T-cell (primary cell): Measurements from ENCODE around the gene DTNB. TPM values are rescaled to one million over a fixed set of nuclear protein-coding genes. Genes with fewer than 3 reads are reported as not detected.

Experiments
- ATAC-seq, 4 experiments: fragments of 200-7000 bp in 3 of 4; fragments of 150-1000 bp in 1 of 4; cut with Tn5 transposase; replicated peaks in 1 of 4; 1 replicate in 3 of 4; 2 replicates in 1 of 4; pipeline ENCODE4 v1.10.0; 2021; ENCODE audit warnings: moderate library complexity in 3 of 4, mild to moderate bottlenecking in 2 of 4, moderate number of reproducible peaks in 1 of 4
- CTCF ChIA-PET, 2 donors: fragments of 300-600 bp; sonication (Branson Sonifier 250); formaldehyde crosslinking; loops; one replicate each; lab custom pipeline; 2022; ENCODE audit warnings: antibody characterized with exemption in 2 of 2; lab: Charles Lee
- POLR2A ChIA-PET, 2 donors: fragments of 300-600 bp; sonication (Branson Sonifier 250); formaldehyde crosslinking; loops; one replicate each; lab custom pipeline; 2022; ENCODE audit warnings: antibody characterized with exemption in 2 of 2; lab: Charles Lee
- DNase-seq, 35 experiments: peaks; one replicate each; pipeline versions ENCODE4 v3.0.0 to v3.0.0-alpha.2; 2013 to 2023
- H3K27ac ChIP-seq: one replicate; pipeline ENCODE4 v1.5.1; 2013; ENCODE audit warnings: low read length
- H3K27me3 ChIP-seq, 2 experiments: replicated peaks in 1 of 2; 1 replicate in 1 of 2; 2 replicates in 1 of 2; pipeline versions ENCODE4 v1.6.1 to v1.7.0; 2013; ENCODE audit warnings: low read length in 1 of 2, mixed read lengths in 1 of 2; ENCODE audit not compliant: control insufficient read depth in 2 of 2, insufficient read depth in 2 of 2; ENCODE audit errors: extremely low read depth in 1 of 2
- H3K36me3 ChIP-seq, 2 donors: 1 replicate in 1 of 2; 2 replicates in 1 of 2; pipeline versions ENCODE4 v1.6.1 to v1.7.0; 2013; ENCODE audit warnings: low read length in 1 of 2; ENCODE audit not compliant: control insufficient read depth in 2 of 2, insufficient read depth in 1 of 2; ENCODE audit errors: extremely low read depth in 1 of 2
- H3K4me1 ChIP-seq, 2 experiments: 1 replicate in 1 of 2; 2 replicates in 1 of 2; pipeline versions ENCODE4 v1.6.1 to v1.7.0; 2013; ENCODE audit warnings: low read length in 2 of 2, mixed read lengths in 1 of 2; ENCODE audit not compliant: insufficient read depth in 2 of 2, control insufficient read depth in 1 of 2; ENCODE audit errors: extremely low read depth in 1 of 2
- H3K4me3 ChIP-seq, 2 donors: 1 replicate in 1 of 2; 2 replicates in 1 of 2; pipeline versions ENCODE4 v1.5.1 to v1.7.0; 2013; ENCODE audit warnings: mild to moderate bottlenecking in 2 of 2, low read length in 1 of 2, moderate library complexity in 1 of 2; ENCODE audit not compliant: control insufficient read depth in 1 of 2; ENCODE audit errors: extremely low read depth in 1 of 2
- H3K9me3 ChIP-seq: 2 replicates; pipeline ENCODE4 v1.7.0; 2013
- H3K27ac Mint-ChIP-seq, 2 donors: one replicate each; pipeline ENCODE4 v1.8.0; 2020 to 2021; ENCODE audit warnings: mild to moderate bottlenecking in 2 of 2, mixed read lengths in 2 of 2
- H3K27me3 Mint-ChIP-seq, 2 donors: one replicate each; pipeline ENCODE4 v1.8.0; 2021 to 2022; ENCODE audit warnings: mixed read lengths in 2 of 2
- H3K36me3 Mint-ChIP-seq: one replicate; pipeline ENCODE4 v1.8.0; 2021; ENCODE audit warnings: mixed read lengths
- H3K4me1 Mint-ChIP-seq, 3 donors: one replicate each; pipeline ENCODE4 v1.8.0; 2020 to 2022; ENCODE audit warnings: mixed read lengths in 3 of 3, mild to moderate bottlenecking in 1 of 3
- H3K4me3 Mint-ChIP-seq, 3 donors: one replicate each; pipeline ENCODE4 v1.8.0; 2020 to 2022; ENCODE audit warnings: mild to moderate bottlenecking in 3 of 3, mixed read lengths in 3 of 3, moderate library complexity in 3 of 3
- H3K9me3 Mint-ChIP-seq, 3 donors: one replicate each; pipeline ENCODE4 v1.8.0; 2020 to 2022; ENCODE audit warnings: mixed read lengths in 3 of 3
- WGBS: methylation state at CpG from one replicate; pipeline ENCODE4 v1.1.5; 2013; ENCODE audit warnings: missing lambda C conversion rate; ENCODE audit not compliant: insufficient coverage; 5-methylcytosine and 5-hydroxymethylcytosine counted together
- total RNA-seq, 35 experiments: library from RNA in 6 of 35; stranded (reverse) in 6 of 35; fragments of 120-200 nt in 1 of 35; gene quantifications; one replicate each; pipeline versions ENCODE4 v1.2.1 to v1.2.4 and lab custom pipeline; 2013 to 2026

The DTNB gene
- total RNA-seq, 5 donors from 2014 or later (not counting 1 experiment from before 2014, with no cell fraction given) = 33.4 to 45.7 (median 39.6) TPM

DNA sequence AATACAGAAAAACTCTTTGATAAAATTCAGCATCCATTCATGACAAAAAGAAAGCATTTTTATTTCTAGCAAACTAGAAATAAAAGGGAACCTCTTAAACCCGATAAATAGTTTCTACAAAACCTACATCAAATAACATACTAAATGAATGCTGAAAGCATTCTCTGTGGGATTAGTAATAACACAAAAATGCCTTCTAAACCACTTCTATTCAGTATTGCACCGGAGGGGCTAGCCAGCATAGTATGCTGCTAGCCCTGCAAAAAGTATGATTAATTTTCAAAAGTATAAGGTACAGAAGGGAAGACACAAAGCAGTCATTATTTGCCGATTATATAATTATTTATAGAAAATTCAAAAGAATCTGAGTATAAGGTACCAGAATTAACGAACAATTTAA, 145.2 kb downstream of the DTNB start:
- H3K27me3 ChIP-seq = no peaks in the 10 kb centered on the region
- H3K4me1 ChIP-seq = no peaks in the 10 kb centered on the region
- no peak overlapping the region for H3K27ac ChIP-seq
- no CpG with 5 or more reads among the region's 4 CpGs for WGBS
- H3K27ac Mint-ChIP-seq = no peak overlapping the region
- ATAC-seq (no peak), DNase-seq (no peak)
- peaks cover 13% of the 10 kb centered on the region for H3K36me3 Mint-ChIP-seq
- no peaks in the 10 kb centered on the region for H3K9me3 ChIP-seq
- H3K4me1 Mint-ChIP-seq = peaks cover 0 to 10% (median 5%) of the 10 kb centered on the region in 3 donors
- ChIA-PET CTCF (no interaction called here), POLR2A (no interaction called here)
- H3K36me3 ChIP-seq = no peaks in the 10 kb centered on the region
- H3K9me3 Mint-ChIP-seq = no peaks in the 10 kb centered on the region
- no peak overlapping the region for H3K4me3 Mint-ChIP-seq
- H3K27me3 Mint-ChIP-seq = no peaks in the 10 kb centered on the region
- no peak overlapping the region for H3K4me3 ChIP-seq

DNA sequence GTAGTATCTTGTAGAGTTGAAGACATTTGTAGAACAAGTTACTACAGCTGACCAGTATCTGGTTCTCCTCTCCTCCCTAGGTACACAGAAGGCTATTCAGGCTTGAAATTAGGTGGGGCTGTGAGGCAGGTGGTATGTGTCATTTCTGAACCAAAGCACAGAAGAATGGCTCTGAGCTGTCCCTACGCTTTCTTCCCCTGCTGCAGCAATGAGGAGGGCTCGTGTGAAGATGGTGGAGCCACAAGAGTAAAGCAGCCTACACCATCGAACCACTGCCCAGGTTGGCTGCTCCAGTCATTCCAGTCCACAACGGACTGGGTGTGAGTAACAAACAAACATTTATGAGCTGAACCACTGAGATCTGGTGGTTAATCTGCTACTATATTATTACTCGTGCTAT, 148.9 kb downstream of the DTNB start:
- Histone ChIP-seq H3K4me3 (no peak overlapping the region), H3K27ac (no peak overlapping the region), H3K36me3 (no peaks in the 10 kb centered on the region), H3K9me3 (no peaks in the 10 kb centered on the region), H3K4me1 (peaks cover 6 to 7% of the 10 kb centered on the region in 2 experiments), H3K27me3 (no peaks in the 10 kb centered on the region)
- Mint-ChIP-seq H3K36me3 (peaks cover 7% of the 10 kb centered on the region), H3K4me1 (peaks cover 9 to 11% (median 10%) of the 10 kb centered on the region in 3 donors), H3K9me3 (no peaks in the 10 kb centered on the region), H3K27me3 (no peaks in the 10 kb centered on the region), H3K27ac (peak overlapping the region in 1 of 2 donors; percentile 6), H3K4me3 (no peak overlapping the region)
- WGBS = 57% methylated on average over 1 of the region's 5 CpGs
- DNase-seq (no peak), ATAC-seq (no peak)
- ChIA-PET POLR2A (interaction anchor here in 1 of 2 donors (0.6 kb wide), 1 partner anchor 1165 kb away, joined by 6 read pairs; no protein-coding TSS in a partner anchor), CTCF (interaction anchor here (0.6 to 0.7 kb wide), 3 partner anchors 341 to 665 kb away, joined by 3 to 6 read pairs (median 6); no protein-coding TSS in a partner anchor)

DNA sequence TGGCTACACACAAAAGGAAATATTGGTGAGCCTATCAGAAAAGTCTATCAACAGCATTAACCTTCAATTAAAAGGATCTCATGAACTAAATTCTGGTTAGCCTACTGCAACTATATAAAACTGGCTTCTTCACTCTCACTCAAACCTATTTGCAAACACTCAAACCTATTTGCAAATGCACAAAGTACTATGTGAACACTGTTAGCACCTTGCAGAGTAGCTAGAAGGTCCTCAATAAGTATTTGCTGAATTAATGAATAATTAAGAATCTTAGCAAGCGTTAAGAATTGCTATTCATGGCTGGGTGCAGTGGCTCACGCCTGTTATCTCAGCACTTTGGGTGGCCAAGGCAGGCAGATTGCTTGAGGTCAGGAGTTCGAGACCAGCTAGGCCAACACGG, 150.3 kb downstream of the DTNB start:
- H3K9me3 ChIP-seq = no peaks in the 10 kb centered on the region
- Mint-ChIP-seq H3K36me3 (peaks cover 3% of the 10 kb centered on the region), H3K4me1 (peaks cover 9 to 11% (median 10%) of the 10 kb centered on the region in 3 donors), H3K27ac (peak overlapping the region in 1 of 2 donors; percentile 68), H3K9me3 (no peaks in the 10 kb centered on the region), H3K4me3 (no peak overlapping the region), H3K27me3 (no peaks in the 10 kb centered on the region)
- 100% methylated on average over 3 of the region's 4 CpGs for WGBS
- DNase-seq (no peak), ATAC-seq (no peak)
- CTCF ChIA-PET = interaction anchor here (0.7 kb wide), 3 partner anchors 51 to 1262 kb away, joined by 5 to 13 read pairs (median 7); no protein-coding TSS in a partner anchor
- H3K27ac ChIP-seq = no peak overlapping the region
- peaks cover 6 to 10% of the 10 kb centered on the region in 2 experiments for H3K4me1 ChIP-seq
- no peaks in the 10 kb centered on the region for H3K36me3 ChIP-seq
- POLR2A ChIA-PET = no interaction called here
- H3K4me3 ChIP-seq = no peak overlapping the region
- no peaks in the 10 kb centered on the region for H3K27me3 ChIP-seq

DNA sequence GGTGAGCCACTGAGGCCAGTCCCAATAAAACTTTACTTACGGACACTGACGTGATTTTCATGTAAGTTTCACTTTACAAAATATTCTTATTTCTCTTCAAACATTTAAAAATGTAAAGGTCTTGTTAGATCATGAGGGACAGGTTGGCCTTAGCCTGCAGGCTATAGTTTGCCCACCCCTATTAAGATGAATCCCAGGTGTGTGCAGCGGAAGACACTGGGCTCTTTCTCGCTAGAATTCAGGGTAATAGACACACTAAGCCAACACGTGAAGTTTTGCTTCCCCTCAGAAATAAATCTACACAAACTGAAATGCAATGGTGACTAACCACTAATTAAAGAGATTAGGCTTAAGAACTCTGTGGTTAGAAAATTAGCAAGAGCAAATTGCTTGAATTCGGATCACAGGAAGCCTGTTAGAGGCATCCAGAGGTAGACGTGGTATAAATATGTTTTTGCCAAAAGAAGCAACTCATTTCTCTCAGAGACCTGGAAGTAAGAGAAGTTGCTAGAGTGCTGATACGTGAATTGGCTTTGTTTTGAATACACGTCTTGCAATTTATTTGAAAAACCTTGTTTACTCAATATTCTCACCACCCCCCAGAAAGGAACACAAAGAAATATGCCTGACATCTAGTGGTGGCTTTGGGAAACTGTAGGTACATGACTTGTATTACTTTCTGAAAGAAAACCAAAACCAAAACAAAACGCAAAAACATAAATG, 151.6 kb downstream of the DTNB start:
- H3K4me3 ChIP-seq = no peak overlapping the region
- no peaks in the 10 kb centered on the region for H3K27me3 Mint-ChIP-seq
- H3K36me3 Mint-ChIP-seq = peaks cover 3% of the 10 kb centered on the region
- CTCF ChIA-PET = no interaction called here
- no peaks in the 10 kb centered on the region for H3K9me3 Mint-ChIP-seq
- peaks cover 6 to 14% of the 10 kb centered on the region in 2 experiments for H3K4me1 ChIP-seq
- no peaks in the 10 kb centered on the region for H3K27me3 ChIP-seq
- H3K36me3 ChIP-seq = no peaks in the 10 kb centered on the region
- peak overlapping the region; percentile 58 to 66 for H3K27ac Mint-ChIP-seq
- POLR2A ChIA-PET = interaction anchor here in 1 of 2 donors (0.7 kb wide), 1 partner anchor 15 kb away, joined by 5 read pairs; no protein-coding TSS in a partner anchor
- H3K4me3 Mint-ChIP-seq = peak overlapping the region in 1 of 3 donors; percentile 41
- DNase-seq (peak in 21 of 35 experiments; percentile 2 to 84 (median 29)), ATAC-seq (peak; percentile 97 to 99 (median 98))
- H3K27ac ChIP-seq = peak overlapping the region; percentile 19
- WGBS = no CpG with 5 or more reads among the region's 10 CpGs
- peaks cover 9 to 11% (median 10%) of the 10 kb centered on the region in 3 donors for H3K4me1 Mint-ChIP-seq
- H3K9me3 ChIP-seq = no peaks in the 10 kb centered on the region

DNA sequence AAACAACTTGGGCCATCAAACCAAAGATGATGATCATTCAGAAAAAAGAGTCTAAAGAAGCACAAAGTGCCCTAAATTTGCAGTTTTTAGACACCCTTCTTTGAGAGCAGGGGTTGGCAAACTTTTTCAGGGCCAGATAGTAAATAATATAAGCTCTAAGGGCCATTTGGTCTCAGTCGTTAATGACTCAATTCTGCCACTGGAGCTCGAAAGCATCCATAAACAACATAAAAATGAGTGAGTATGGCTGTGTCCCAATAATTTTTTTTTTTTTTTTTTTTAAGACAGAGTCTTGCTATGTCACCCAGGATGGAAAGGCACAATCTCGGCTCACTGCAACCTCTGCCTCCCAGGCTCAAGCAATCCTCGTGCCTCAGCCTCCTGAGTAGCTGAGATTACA, 152.3 kb downstream of the DTNB start:
- ATAC-seq (no peak), DNase-seq (no peak)
- H3K27ac Mint-ChIP-seq = no peak overlapping the region
- Histone ChIP-seq H3K27me3 (no peaks in the 10 kb centered on the region), H3K27ac (no peak overlapping the region), H3K4me3 (no peak overlapping the region), H3K36me3 (no peaks in the 10 kb centered on the region), H3K9me3 (no peaks in the 10 kb centered on the region), H3K4me1 (peaks cover 6 to 14% of the 10 kb centered on the region in 2 experiments)
- WGBS = 100% methylated on average over 1 of the region's 4 CpGs
- H3K9me3 Mint-ChIP-seq = no peaks in the 10 kb centered on the region
- peaks cover 9 to 11% (median 10%) of the 10 kb centered on the region in 3 donors for H3K4me1 Mint-ChIP-seq
- CTCF ChIA-PET = interaction anchor here in 1 of 2 donors (0.7 to 0.9 kb wide), 2 partner anchors 158 to 159 kb away, joined by 4 to 7 read pairs; no protein-coding TSS in a partner anchor
- H3K36me3 Mint-ChIP-seq = peaks cover 3% of the 10 kb centered on the region
- POLR2A ChIA-PET = interaction anchor here (0.7 kb wide), 2 partner anchors 15 to 234 kb away, joined by 4 to 5 read pairs; no protein-coding TSS in a partner anchor
- H3K27me3 Mint-ChIP-seq = no peaks in the 10 kb centered on the region
- H3K4me3 Mint-ChIP-seq = no peak overlapping the region

DNA sequence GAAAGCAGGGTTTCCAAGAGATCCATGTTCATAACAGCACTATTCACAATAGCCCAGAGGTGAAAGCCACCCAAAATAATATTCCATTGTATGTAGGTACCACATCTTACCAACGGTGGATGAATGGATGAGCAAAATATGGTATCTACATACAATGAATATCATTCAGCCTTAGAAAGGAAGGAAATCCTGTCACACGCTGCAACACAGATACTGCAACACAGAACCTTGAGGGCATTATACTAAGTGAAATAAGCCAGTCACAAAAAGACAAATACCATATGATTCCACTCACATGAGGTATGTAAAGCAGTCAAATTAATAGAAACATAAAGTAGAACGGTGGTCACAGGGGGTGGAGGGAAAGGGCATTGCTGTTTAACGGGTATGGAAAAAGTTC, 155.7 kb downstream of the DTNB start:
- CTCF ChIA-PET = no interaction called here
- Mint-ChIP-seq H3K36me3 (peaks cover 3% of the 10 kb centered on the region), H3K4me3 (no peak overlapping the region), H3K27ac (no peak overlapping the region), H3K27me3 (no peaks in the 10 kb centered on the region), H3K9me3 (no peaks in the 10 kb centered on the region), H3K4me1 (peaks cover 13 to 19% (median 15%) of the 10 kb centered on the region in 3 donors)
- H3K36me3 ChIP-seq = no peaks in the 10 kb centered on the region
- POLR2A ChIA-PET = no interaction called here
- ATAC-seq (no peak), DNase-seq (no peak)
- no peak overlapping the region for H3K4me3 ChIP-seq
- H3K27ac ChIP-seq = no peak overlapping the region
- WGBS = no CpG with 5 or more reads among the region's 4 CpGs
- peaks cover 6 to 14% of the 10 kb centered on the region in 2 experiments for H3K4me1 ChIP-seq
- H3K27me3 ChIP-seq = no peaks in the 10 kb centered on the region
- no peaks in the 10 kb centered on the region for H3K9me3 ChIP-seq
